Kidney (tissue), 14 donors: ENCODE data around the gene HMX2. TPM values are rescaled to one million over a fixed set of nuclear protein-coding genes. Genes with fewer than 3 reads are reported as not detected.

Experiments
- DNase-seq, 5 donors: peaks; one replicate each; pipeline ENCODE4 v3.0.0-alpha.2; 2013 to 2020
- FAIRE-seq: peaks from 2 replicates; lab custom pipeline; 2012; peaks lifted over from hg19 to GRCh38; lab: Jason Lieb, UNC
- H3K27ac ChIP-seq, 2 donors: one replicate each; pipeline ENCODE4 v1.7.0; 2013; ENCODE audit warnings: low read depth in 2 of 2, low read length in 2 of 2, inconsistent platforms in 1 of 2
- H3K27me3 ChIP-seq: one replicate; pipeline ENCODE4 v1.7.1; 2013; ENCODE audit warnings: low read length, inconsistent platforms; ENCODE audit not compliant: control insufficient read depth, insufficient read depth
- H3K36me3 ChIP-seq, 3 donors: one replicate each; pipeline versions ENCODE4 v1.7.0 to v1.7.1; 2013; ENCODE audit warnings: low read length in 3 of 3, control low read depth in 1 of 3, inconsistent platforms in 1 of 3; ENCODE audit not compliant: insufficient read depth in 3 of 3, control insufficient read depth in 2 of 3
- H3K4me1 ChIP-seq, 3 donors: one replicate each; pipeline versions ENCODE4 v1.7.0 to v1.7.1; 2013; ENCODE audit warnings: low read length in 3 of 3, inconsistent platforms in 1 of 3, low read depth in 1 of 3; ENCODE audit not compliant: control insufficient read depth in 2 of 3, insufficient read depth in 2 of 3
- H3K4me3 ChIP-seq, 3 donors: one replicate each; pipeline versions ENCODE4 v1.7.0 to v1.8.1; 2013; ENCODE audit warnings: low read length in 3 of 3, control low read depth in 1 of 3, inconsistent platforms in 1 of 3
- H3K9ac ChIP-seq, 3 donors: one replicate each; pipeline versions ENCODE4 v1.7.0 to v1.7.1; 2013; ENCODE audit warnings: low read length in 3 of 3, control low read depth in 1 of 3, inconsistent platforms in 1 of 3
- H3K9me3 ChIP-seq, 3 donors: one replicate each; pipeline versions ENCODE4 v1.7.0 to v1.7.1; 2013; ENCODE audit warnings: low read length in 3 of 3, control low read depth in 1 of 3, inconsistent platforms in 1 of 3; ENCODE audit not compliant: control insufficient read depth in 2 of 3, insufficient read depth in 1 of 3
- CTCF ChIP-seq: IDR thresholded peaks from 3 replicates; pipeline ENCODE4 v1.5.1; 2012; ENCODE audit warnings: mild to moderate bottlenecking, moderate library complexity, borderline replicate concordance; ENCODE audit not compliant: insufficient read depth; ENCODE audit errors: extremely low read depth
- intact Hi-C: fragments of 100-400 bp; cut with DNase I; formaldehyde crosslinking; loops from one replicate; pipeline ENCODE4 v1.11.1; 2022
- polyA plus RNA-seq: library from polyadenylated mRNA; stranded (reverse); fragments of 350-450 nt; fragmentation: Illumina TruSeq; extraction: RNeasy Lipid Tissue Mini Kit (QIAGEN cat#74804); gene quantifications from one replicate; pipeline ENCODE4 v1.2.3, GENCODE V29; 2014; ENCODE audit warnings: low read depth, low replicate concordance; ENCODE audit not compliant: insufficient read depth
- total RNA-seq: library from RNA; stranded (reverse); fragmentation: NEBNext Ultra II Directional; extraction: Animal tissue kit (Norgen Biotek cat#: 25700); gene quantifications from one replicate; pipeline ENCODE4 v1.2.1, GENCODE V29; 2021
- donor health status: control.
- donor health status: control.
- donor health status: control.
- donor health status: control.
- donor health status: control.
- donor health status: DM: yes; HTN: yes; CAD: no.
- donor health status: Normal renal cell carcinoma (clear cell type).

The HMX2 gene
- total and polyA plus RNA-seq, 2 donors from 2014 or later, result 0.25 to 4.0 TPM

- FAIRE-seq (no peak), DNase-seq (peak; percentile 54 to 73 (median 69))
- H3K9ac ChIP-seq, result no peak overlapping the region
- peaks cover 0 to 2% (median 0%) of the 10 kb centered on the region in 3 donors for H3K36me3 ChIP-seq
- no peak overlapping the region for H3K4me3 ChIP-seq
- H3K9me3 ChIP-seq, result peaks cover 0 to 1% (median 0%) of the 10 kb centered on the region in 3 donors
- H3K27ac ChIP-seq, result no peak overlapping the region
- peaks cover 51% of the 10 kb centered on the region for H3K27me3 ChIP-seq
- no peak for TF ChIP-seq CTCF
- intact Hi-C loops, result no loop called here
- H3K4me1 ChIP-seq, result peaks cover 0 to 13% (median 2%) of the 10 kb centered on the region in 3 donors
These were observed 3.2 kb downstream of the HMX2 start for GRCh38 chr10:123150986-123151736.

DNA sequence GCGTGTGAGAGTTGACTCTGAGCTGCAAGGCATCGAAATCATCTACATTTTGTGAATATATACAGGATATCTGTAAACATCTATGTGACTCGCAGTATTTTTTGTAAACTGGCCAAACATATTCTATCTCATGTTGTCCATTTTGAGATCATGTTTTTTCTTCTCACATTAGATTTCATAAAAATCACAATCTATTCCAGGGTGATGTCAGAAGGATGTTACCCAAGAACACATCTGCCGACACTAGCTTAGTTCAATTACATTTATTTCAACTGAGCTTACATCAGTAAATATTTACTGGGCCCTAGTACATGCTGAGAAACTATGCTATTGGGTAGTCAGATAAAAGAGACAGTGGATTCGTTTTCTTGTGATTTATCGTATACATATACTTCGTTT lies 3.8 kb downstream of the HMX2 start:
- no peak overlapping the region for H3K4me3 ChIP-seq
- peaks cover 0 to 2% (median 0%) of the 10 kb centered on the region in 3 donors for H3K36me3 ChIP-seq
- FAIRE-seq (no peak), DNase-seq (peak in 1 of 5 donors; percentile 54)
- TF ChIP-seq CTCF, result no peak
- peaks cover 47% of the 10 kb centered on the region for H3K27me3 ChIP-seq
- no peak overlapping the region for H3K9ac ChIP-seq
- H3K27ac ChIP-seq, result no peak overlapping the region
- intact Hi-C loops, result no loop called here
- H3K4me1 ChIP-seq, result peaks cover 0 to 13% (median 2%) of the 10 kb centered on the region in 3 donors
- peaks cover 0 to 1% (median 0%) of the 10 kb centered on the region in 3 donors for H3K9me3 ChIP-seq

GRCh38 chr10:123153486-123154091 lies 5.7 kb downstream of the HMX2 start:
- intact Hi-C loops, result no loop called here
- H3K27me3 ChIP-seq, result peaks cover 37% of the 10 kb centered on the region
- H3K9me3 ChIP-seq, result peaks cover 0 to 1% (median 0%) of the 10 kb centered on the region in 3 donors
- peaks cover 0 to 13% (median 2%) of the 10 kb centered on the region in 3 donors for H3K4me1 ChIP-seq
- DNase-seq (peak in 2 of 5 donors; percentile 32 to 43), FAIRE-seq (no peak)
- H3K36me3 ChIP-seq, result peaks cover 2 to 5% (median 3%) of the 10 kb centered on the region in 3 donors
- no peak overlapping the region for H3K9ac ChIP-seq
- no peak overlapping the region for H3K4me3 ChIP-seq
- H3K27ac ChIP-seq, result no peak overlapping the region
- no peak for TF ChIP-seq CTCF
